ENCODE data around the gene RBSN.

- no peak for TF ChIP-seq CTCF (IDR thresholded peaks at IDR 0.05; ENCODE audit: insufficient read depth, low read length)
- TF ChIP-seq POLR2AphosphoS5 (IDR thresholded peaks at IDR 0.05; ENCODE audit: low read depth): no peak
- TF ChIP-seq GABPA (IDR thresholded peaks at IDR 0.05; ENCODE audit: low read depth): no peak
- TF ChIP-seq, protein P1, sequence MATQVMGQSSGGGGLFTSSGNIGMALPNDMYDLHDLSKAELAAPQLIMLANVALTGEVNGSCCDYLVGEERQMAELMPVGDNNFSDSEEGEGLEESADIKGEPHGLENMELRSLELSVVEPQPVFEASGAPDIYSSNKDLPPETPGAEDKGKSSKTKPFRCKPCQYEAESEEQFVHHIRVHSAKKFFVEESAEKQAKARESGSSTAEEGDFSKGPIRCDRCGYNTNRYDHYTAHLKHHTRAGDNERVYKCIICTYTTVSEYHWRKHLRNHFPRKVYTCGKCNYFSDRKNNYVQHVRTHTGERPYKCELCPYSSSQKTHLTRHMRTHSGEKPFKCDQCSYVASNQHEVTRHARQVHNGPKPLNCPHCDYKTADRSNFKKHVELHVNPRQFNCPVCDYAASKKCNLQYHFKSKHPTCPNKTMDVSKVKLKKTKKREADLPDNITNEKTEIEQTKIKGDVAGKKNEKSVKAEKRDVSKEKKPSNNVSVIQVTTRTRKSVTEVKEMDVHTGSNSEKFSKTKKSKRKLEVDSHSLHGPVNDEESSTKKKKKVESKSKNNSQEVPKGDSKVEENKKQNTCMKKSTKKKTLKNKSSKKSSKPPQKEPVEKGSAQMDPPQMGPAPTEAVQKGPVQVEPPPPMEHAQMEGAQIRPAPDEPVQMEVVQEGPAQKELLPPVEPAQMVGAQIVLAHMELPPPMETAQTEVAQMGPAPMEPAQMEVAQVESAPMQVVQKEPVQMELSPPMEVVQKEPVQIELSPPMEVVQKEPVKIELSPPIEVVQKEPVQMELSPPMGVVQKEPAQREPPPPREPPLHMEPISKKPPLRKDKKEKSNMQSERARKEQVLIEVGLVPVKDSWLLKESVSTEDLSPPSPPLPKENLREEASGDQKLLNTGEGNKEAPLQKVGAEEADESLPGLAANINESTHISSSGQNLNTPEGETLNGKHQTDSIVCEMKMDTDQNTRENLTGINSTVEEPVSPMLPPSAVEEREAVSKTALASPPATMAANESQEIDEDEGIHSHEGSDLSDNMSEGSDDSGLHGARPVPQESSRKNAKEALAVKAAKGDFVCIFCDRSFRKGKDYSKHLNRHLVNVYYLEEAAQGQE (IDR thresholded peaks at IDR 0.05; ENCODE audit: insufficient replicate concordance, low read depth): no peak
- no peak for TF ChIP-seq SPI1 (IDR thresholded peaks at IDR 0.05; ENCODE audit: borderline replicate concordance, low read depth)
These were observed 23.4 kb upstream of the RBSN start for GRCh38 chr3:15122398-15122797.
